Bronchial epithelial cell (primary cell): ENCODE measurements around the gene CHST13. TPM values are rescaled to one million over a fixed set of nuclear protein-coding genes. Genes with fewer than 3 reads are reported as not detected.
"Not testable (repeated sequence)": the region's sequence is repeated elsewhere in the genome, so short reads cannot be mapped to it uniquely, and the experiment has no call there.

ENCODE experiments used
- DNase-seq: peaks from one replicate; pipeline ENCODE4 v3.0.0-alpha.2; 2010; ENCODE audit warnings: low read depth
- FAIRE-seq: peaks from 2 replicates; lab custom pipeline; 2011; peaks lifted over from hg19 to GRCh38; lab: Jason Lieb, UNC
- H3K27me3 ChIP-seq: 2 replicates; pipeline ENCODE4 v1.5.1; 2011; ENCODE audit warnings: low read length; ENCODE audit not compliant: control insufficient read depth, insufficient read depth
- H3K36me3 ChIP-seq: 2 replicates; pipeline ENCODE4 v1.5.1; 2011; ENCODE audit warnings: low read length; ENCODE audit not compliant: control insufficient read depth, insufficient read depth
- H3K4me3 ChIP-seq: 2 replicates; pipeline ENCODE4 v1.5.1; 2011; ENCODE audit warnings: mild to moderate bottlenecking, low read depth, low read length, control low read depth
- total RNA-seq: library from RNA; depleted of rRNA; stranded (reverse); fragments of >200 nt; gene quantifications from 2 replicates; pipeline ENCODE4 v1.2.1, GENCODE V29; 2014
- TF ChIP-seq, protein P1 (sequence below): IDR thresholded peaks from 2 replicates; pipeline ENCODE4 v1.5.1; 2011; ENCODE audit warnings: mild to moderate bottlenecking, moderate library complexity, low read length, control low read depth, inconsistent platforms; ENCODE audit not compliant: insufficient read depth, severe bottlenecking

Gene CHST13
- total RNA-seq, 1 donor from 2014 or later: not detected

DNA sequence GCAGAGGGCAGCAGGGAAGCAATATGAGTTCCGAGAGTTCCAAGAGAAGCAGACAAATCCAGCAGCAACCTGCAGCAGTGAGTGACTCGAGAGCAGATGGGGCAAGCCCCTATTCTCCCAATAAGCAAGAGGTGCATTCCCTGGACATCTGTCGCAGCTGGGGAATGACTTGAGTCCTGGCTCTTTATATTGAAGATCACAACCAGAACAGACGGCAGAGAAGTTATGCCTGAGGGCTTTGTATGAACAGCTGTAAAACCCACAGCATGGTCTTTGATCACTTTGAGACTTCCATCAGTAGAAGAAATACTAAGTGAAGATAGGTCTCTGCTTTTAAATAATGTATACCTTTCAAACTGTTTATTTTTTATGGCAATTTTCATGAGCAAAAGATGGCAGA, 58.4 kb downstream of the CHST13 start:
- DNase-seq (no peak), FAIRE-seq (no peak)
- Histone ChIP-seq H3K4me3 (no peak overlapping the region), H3K36me3 (no peaks in the 10 kb centered on the region), H3K27me3 (no peaks in the 10 kb centered on the region)
- TF ChIP-seq, protein P1, sequence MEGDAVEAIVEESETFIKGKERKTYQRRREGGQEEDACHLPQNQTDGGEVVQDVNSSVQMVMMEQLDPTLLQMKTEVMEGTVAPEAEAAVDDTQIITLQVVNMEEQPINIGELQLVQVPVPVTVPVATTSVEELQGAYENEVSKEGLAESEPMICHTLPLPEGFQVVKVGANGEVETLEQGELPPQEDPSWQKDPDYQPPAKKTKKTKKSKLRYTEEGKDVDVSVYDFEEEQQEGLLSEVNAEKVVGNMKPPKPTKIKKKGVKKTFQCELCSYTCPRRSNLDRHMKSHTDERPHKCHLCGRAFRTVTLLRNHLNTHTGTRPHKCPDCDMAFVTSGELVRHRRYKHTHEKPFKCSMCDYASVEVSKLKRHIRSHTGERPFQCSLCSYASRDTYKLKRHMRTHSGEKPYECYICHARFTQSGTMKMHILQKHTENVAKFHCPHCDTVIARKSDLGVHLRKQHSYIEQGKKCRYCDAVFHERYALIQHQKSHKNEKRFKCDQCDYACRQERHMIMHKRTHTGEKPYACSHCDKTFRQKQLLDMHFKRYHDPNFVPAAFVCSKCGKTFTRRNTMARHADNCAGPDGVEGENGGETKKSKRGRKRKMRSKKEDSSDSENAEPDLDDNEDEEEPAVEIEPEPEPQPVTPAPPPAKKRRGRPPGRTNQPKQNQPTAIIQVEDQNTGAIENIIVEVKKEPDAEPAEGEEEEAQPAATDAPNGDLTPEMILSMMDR: no peak

DNA sequence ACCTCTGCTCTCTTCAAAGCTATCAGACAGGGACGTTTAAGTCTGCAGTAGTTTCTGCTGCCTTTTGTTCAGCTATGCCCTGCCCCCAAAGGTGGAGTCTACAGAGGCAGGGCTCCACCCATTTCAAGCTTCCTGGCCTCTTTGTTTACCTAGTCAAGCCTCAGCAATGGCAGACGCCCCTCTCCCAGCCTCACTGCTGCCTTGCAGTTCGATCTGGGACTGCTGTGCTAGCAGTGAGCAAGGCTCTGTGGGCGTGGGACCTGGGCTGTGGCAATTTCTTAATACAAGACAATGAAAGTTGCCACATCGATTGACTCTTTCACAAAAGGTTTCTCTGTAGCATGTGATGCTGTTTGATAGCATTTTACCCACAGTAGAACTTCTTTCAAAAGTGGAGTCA, 67.6 kb downstream of the CHST13 start:
- not testable (repeated sequence) for H3K36me3 ChIP-seq, H3K4me3 ChIP-seq, DNase-seq, H3K27me3 ChIP-seq, FAIRE-seq

Other genes starting within 250 kb of the CHST13 start
- 0.26 and 3.4 TPM in 2 replicates for gene KLF15, start 166.7 kb upstream of the CHST13 start, total RNA-seq
- gene CFAP100, start 129.2 kb upstream of the CHST13 start, total RNA-seq: not detected in 2 replicates
- 21.9 and 23.3 TPM in 2 replicates for gene ZXDC, start 48.3 kb upstream of the CHST13 start, total RNA-seq
- not detected in 2 replicates for gene UROC1, start 6.4 kb upstream of the CHST13 start, total RNA-seq
- not detected in 2 replicates for gene C3orf22, start 34.8 kb downstream of the CHST13 start, total RNA-seq
- gene TXNRD3, start 131.0 kb downstream of the CHST13 start, total RNA-seq: 9.9 and 10.3 TPM in 2 replicates
- 25.5 and 36.6 TPM in 2 replicates for gene CHCHD6, start 180.1 kb downstream of the CHST13 start, total RNA-seq